ENCODE results near the gene RBMS3. TPM values are rescaled to one million over a fixed set of nuclear protein-coding genes. Genes with fewer than 3 reads are reported as not detected.
"Not testable (repeated sequence)": the region's sequence is repeated elsewhere in the genome, so short reads cannot be mapped to it uniquely, and the experiment has no call there.

RBMS3 gene
- 0.03 TPM for polyA plus RNA-seq (2013)

GRCh38 chr3:29280404-29281093 lies at the start of gene RBMS3:
Gene RBMS3, plus strand, starts transcription at chr3:29281071.
- peak; percentile 76 to 90 (median 86) for DNase-seq
- Histone ChIP-seq H3K4me3 (ENCODE audit: control insufficient read depth in 1 of 7, extremely low read depth in 1 of 7, insufficient read depth in 4 of 7, low read depth in 2 of 7, low read length in 6 of 7) (peak within 1 kb of the TSS in 6 of 7 experiments; percentile 43 to 76 (median 62)), H3K27ac (ENCODE audit: insufficient read depth in 1 of 2, low read depth in 1 of 2, low read length in 2 of 2, poor library complexity in 1 of 2, severe bottlenecking in 2 of 2) (no peak within 1 kb of the TSS), H3K27me3 (replicated peaks in 2 of 5; ENCODE audit: control insufficient read depth in 4 of 5, insufficient read depth in 5 of 5, low read length in 4 of 5) (peaks cover 0 to 13% (median 6%) of the 10 kb centered on the region in 5 experiments), H3K36me3 (ENCODE audit: control insufficient read depth in 4 of 4, insufficient read depth in 4 of 4, low read length in 3 of 4) (no peaks in the 10 kb centered on the region), H3K4me1 (ENCODE audit: control extremely low read depth in 1 of 4, control insufficient read depth in 4 of 4, insufficient read depth in 4 of 4, low read length in 3 of 4) (peaks cover 7 to 19% (median 13%) of the 10 kb centered on the region in 4 experiments), H3K9me3 (ENCODE audit: control extremely low read depth in 1 of 5, control insufficient read depth in 4 of 5, insufficient read depth in 2 of 5, low read depth in 1 of 5, low read length in 4 of 5) (no peaks in the 10 kb centered on the region)
- POLR2A ChIA-PET: no interaction called here
- WGBS (ENCODE audit: insufficient coverage): 2% methylated on average over 12 of the region's 16 CpGs
- CTCF ChIA-PET: no interaction called here

- H3K4me1 ChIP-seq (ENCODE audit: control extremely low read depth in 1 of 4, control insufficient read depth in 4 of 4, insufficient read depth in 4 of 4, low read length in 3 of 4); H3K27me3 ChIP-seq (replicated peaks in 2 of 5; ENCODE audit: control insufficient read depth in 4 of 5, insufficient read depth in 5 of 5, low read length in 4 of 5); H3K9me3 ChIP-seq (ENCODE audit: control extremely low read depth in 1 of 5, control insufficient read depth in 4 of 5, insufficient read depth in 2 of 5, low read depth in 1 of 5, low read length in 4 of 5); DNase-seq; CTCF ChIA-PET; POLR2A ChIA-PET; H3K27ac ChIP-seq (ENCODE audit: insufficient read depth in 1 of 2, low read depth in 1 of 2, low read length in 2 of 2, poor library complexity in 1 of 2, severe bottlenecking in 2 of 2); H3K4me3 ChIP-seq (ENCODE audit: control insufficient read depth in 1 of 7, extremely low read depth in 1 of 7, insufficient read depth in 4 of 7, low read depth in 2 of 7, low read length in 6 of 7); H3K36me3 ChIP-seq (ENCODE audit: control insufficient read depth in 4 of 4, insufficient read depth in 4 of 4, low read length in 3 of 4): not testable (repeated sequence)
- 0% methylated on average over 1 of the region's 1 CpG for WGBS (ENCODE audit: insufficient coverage)
Observed at GRCh38 chr3:29233126-29233525, 47.7 kb upstream of the RBMS3 start.

- ChIA-PET CTCF (no interaction called here), POLR2A (no interaction called here)
- no CpG with 5 or more reads among the region's 3 CpGs for WGBS (ENCODE audit: insufficient coverage)
- no peaks in the 10 kb centered on the region for H3K27me3 ChIP-seq (replicated peaks in 2 of 5; ENCODE audit: control insufficient read depth in 4 of 5, insufficient read depth in 5 of 5, low read length in 4 of 5)
- DNase-seq: no peak
- no peak overlapping the region for H3K27ac ChIP-seq (ENCODE audit: insufficient read depth in 1 of 2, low read depth in 1 of 2, low read length in 2 of 2, poor library complexity in 1 of 2, severe bottlenecking in 2 of 2)
- H3K36me3 ChIP-seq (ENCODE audit: control insufficient read depth in 4 of 4, insufficient read depth in 4 of 4, low read length in 3 of 4): no peaks in the 10 kb centered on the region
- peaks cover 0 to 5% (median 0%) of the 10 kb centered on the region in 4 experiments for H3K4me1 ChIP-seq (ENCODE audit: control extremely low read depth in 1 of 4, control insufficient read depth in 4 of 4, insufficient read depth in 4 of 4, low read length in 3 of 4)
- H3K9me3 ChIP-seq (ENCODE audit: control extremely low read depth in 1 of 5, control insufficient read depth in 4 of 5, insufficient read depth in 2 of 5, low read depth in 1 of 5, low read length in 4 of 5): peaks cover 0 to 2% (median 0%) of the 10 kb centered on the region in 5 experiments
- no peak overlapping the region for H3K4me3 ChIP-seq (ENCODE audit: control insufficient read depth in 1 of 7, extremely low read depth in 1 of 7, insufficient read depth in 4 of 7, low read depth in 2 of 7, low read length in 6 of 7)
Observed at GRCh38 chr3:29236146-29236840, 44.6 kb upstream of the RBMS3 start.

- no peak for DNase-seq
- 95% methylated on average over 2 of the region's 2 CpGs for WGBS (ENCODE audit: insufficient coverage)
- CTCF ChIA-PET: no interaction called here
Observed at GRCh38 chr3:29239376-29239775, 41.5 kb upstream of the RBMS3 start.

GRCh38 chr3:29240248-29240647 lies 40.6 kb upstream of the RBMS3 start:
- peak in 1 of 3 donors; percentile 5 for DNase-seq
- H3K9me3 ChIP-seq (ENCODE audit: control extremely low read depth in 1 of 5, control insufficient read depth in 4 of 5, insufficient read depth in 2 of 5, low read depth in 1 of 5, low read length in 4 of 5): peaks cover 0 to 2% (median 0%) of the 10 kb centered on the region in 5 experiments
- no peaks in the 10 kb centered on the region for H3K36me3 ChIP-seq (ENCODE audit: control insufficient read depth in 4 of 4, insufficient read depth in 4 of 4, low read length in 3 of 4)
- peaks cover 0 to 5% (median 0%) of the 10 kb centered on the region in 4 experiments for H3K4me1 ChIP-seq (ENCODE audit: control extremely low read depth in 1 of 4, control insufficient read depth in 4 of 4, insufficient read depth in 4 of 4, low read length in 3 of 4)
- no peaks in the 10 kb centered on the region for H3K27me3 ChIP-seq (replicated peaks in 2 of 5; ENCODE audit: control insufficient read depth in 4 of 5, insufficient read depth in 5 of 5, low read length in 4 of 5)
- no peak overlapping the region for H3K4me3 ChIP-seq (ENCODE audit: control insufficient read depth in 1 of 7, extremely low read depth in 1 of 7, insufficient read depth in 4 of 7, low read depth in 2 of 7, low read length in 6 of 7)
- ChIA-PET CTCF (no interaction called here), POLR2A (no interaction called here)
- H3K27ac ChIP-seq (ENCODE audit: insufficient read depth in 1 of 2, low read depth in 1 of 2, low read length in 2 of 2, poor library complexity in 1 of 2, severe bottlenecking in 2 of 2): no peak overlapping the region

More at GRCh38 chr3:29239376-29239775, 41.5 kb upstream of the RBMS3 start:
- H3K27me3 ChIP-seq (replicated peaks in 2 of 5; ENCODE audit: control insufficient read depth in 4 of 5, insufficient read depth in 5 of 5, low read length in 4 of 5): no peaks in the 10 kb centered on the region
- H3K27ac ChIP-seq (ENCODE audit: insufficient read depth in 1 of 2, low read depth in 1 of 2, low read length in 2 of 2, poor library complexity in 1 of 2, severe bottlenecking in 2 of 2): no peak overlapping the region
- peaks cover 0 to 2% (median 0%) of the 10 kb centered on the region in 5 experiments for H3K9me3 ChIP-seq (ENCODE audit: control extremely low read depth in 1 of 5, control insufficient read depth in 4 of 5, insufficient read depth in 2 of 5, low read depth in 1 of 5, low read length in 4 of 5)
- H3K4me3 ChIP-seq (ENCODE audit: control insufficient read depth in 1 of 7, extremely low read depth in 1 of 7, insufficient read depth in 4 of 7, low read depth in 2 of 7, low read length in 6 of 7): no peak overlapping the region
- H3K4me1 ChIP-seq (ENCODE audit: control extremely low read depth in 1 of 4, control insufficient read depth in 4 of 4, insufficient read depth in 4 of 4, low read length in 3 of 4): peaks cover 0 to 5% (median 0%) of the 10 kb centered on the region in 4 experiments
- no peaks in the 10 kb centered on the region for H3K36me3 ChIP-seq (ENCODE audit: control insufficient read depth in 4 of 4, insufficient read depth in 4 of 4, low read length in 3 of 4)
- POLR2A ChIA-PET: no interaction called here

- Histone ChIP-seq H3K9me3 (ENCODE audit: control extremely low read depth in 1 of 5, control insufficient read depth in 4 of 5, insufficient read depth in 2 of 5, low read depth in 1 of 5, low read length in 4 of 5) (peaks cover 0 to 2% (median 0%) of the 10 kb centered on the region in 5 experiments), H3K4me1 (ENCODE audit: control extremely low read depth in 1 of 4, control insufficient read depth in 4 of 4, insufficient read depth in 4 of 4, low read length in 3 of 4) (peaks cover 0 to 5% (median 0%) of the 10 kb centered on the region in 4 experiments), H3K27ac (ENCODE audit: insufficient read depth in 1 of 2, low read depth in 1 of 2, low read length in 2 of 2, poor library complexity in 1 of 2, severe bottlenecking in 2 of 2) (no peak overlapping the region), H3K36me3 (ENCODE audit: control insufficient read depth in 4 of 4, insufficient read depth in 4 of 4, low read length in 3 of 4) (no peaks in the 10 kb centered on the region), H3K4me3 (ENCODE audit: control insufficient read depth in 1 of 7, extremely low read depth in 1 of 7, insufficient read depth in 4 of 7, low read depth in 2 of 7, low read length in 6 of 7) (no peak overlapping the region), H3K27me3 (replicated peaks in 2 of 5; ENCODE audit: control insufficient read depth in 4 of 5, insufficient read depth in 5 of 5, low read length in 4 of 5) (no peaks in the 10 kb centered on the region)
- POLR2A ChIA-PET: no interaction called here
- WGBS (ENCODE audit: insufficient coverage): 100% methylated on average over 4 of the region's 4 CpGs
- DNase-seq: no peak
- CTCF ChIA-PET: no interaction called here
Observed at GRCh38 chr3:29240887-29241286, 40.0 kb upstream of the RBMS3 start.

- H3K36me3 ChIP-seq (ENCODE audit: control insufficient read depth in 4 of 4, insufficient read depth in 4 of 4, low read length in 3 of 4): no peaks in the 10 kb centered on the region
- no peak for DNase-seq
- CTCF ChIA-PET: no interaction called here
- H3K4me1 ChIP-seq (ENCODE audit: control extremely low read depth in 1 of 4, control insufficient read depth in 4 of 4, insufficient read depth in 4 of 4, low read length in 3 of 4): peaks cover 0 to 5% (median 0%) of the 10 kb centered on the region in 4 experiments
- H3K9me3 ChIP-seq (ENCODE audit: control extremely low read depth in 1 of 5, control insufficient read depth in 4 of 5, insufficient read depth in 2 of 5, low read depth in 1 of 5, low read length in 4 of 5): peaks cover 0 to 2% (median 0%) of the 10 kb centered on the region in 5 experiments
- H3K27me3 ChIP-seq (replicated peaks in 2 of 5; ENCODE audit: control insufficient read depth in 4 of 5, insufficient read depth in 5 of 5, low read length in 4 of 5): no peaks in the 10 kb centered on the region
- POLR2A ChIA-PET: no interaction called here
- H3K27ac ChIP-seq (ENCODE audit: insufficient read depth in 1 of 2, low read depth in 1 of 2, low read length in 2 of 2, poor library complexity in 1 of 2, severe bottlenecking in 2 of 2): no peak overlapping the region
- no peak overlapping the region for H3K4me3 ChIP-seq (ENCODE audit: control insufficient read depth in 1 of 7, extremely low read depth in 1 of 7, insufficient read depth in 4 of 7, low read depth in 2 of 7, low read length in 6 of 7)
Observed at GRCh38 chr3:29241855-29242254, 39.0 kb upstream of the RBMS3 start.
